ENCODE data around the gene ZIC1.
A peak's percentile ranks its signal among the peaks of the same experiment; 100 is the strongest.

ZIC1 gene

GRCh38 chr3:147411815-147412241 is 2.7 kb downstream of the ZIC1 start:
- DNase-seq = no peak

GRCh38 chr3:147412261-147412916 is 3.2 kb downstream of the ZIC1 start:
- no peak for DNase-seq

- no peak for DNase-seq
Observed at GRCh38 chr3:147412917-147413685, 3.9 kb downstream of the ZIC1 start.

GRCh38 chr3:147413686-147414389 is 4.7 kb downstream of the ZIC1 start:
- DNase-seq = no peak

- no peak for DNase-seq
Observed at GRCh38 chr3:147414390-147415138, 5.4 kb downstream of the ZIC1 start.

GRCh38 chr3:147415286-147415685 is 6.1 kb downstream of the ZIC1 start:
- no peak for DNase-seq

GRCh38 chr3:147415874-147416273 is 6.7 kb downstream of the ZIC1 start:
- DNase-seq = no peak

- no peak for DNase-seq
Observed at GRCh38 chr3:147416931-147417330, 7.8 kb downstream of the ZIC1 start.

- no peak for DNase-seq
Observed at GRCh38 chr3:147417551-147418295, 8.6 kb downstream of the ZIC1 start.

GRCh38 chr3:147418371-147418781 is 9.2 kb downstream of the ZIC1 start:
- DNase-seq = no peak

- DNase-seq = peak; percentile 58
Observed at GRCh38 chr3:147418808-147419701, 9.9 kb downstream of the ZIC1 start.

- no peak for DNase-seq
Observed at GRCh38 chr3:147419781-147420224, 10.6 kb downstream of the ZIC1 start.

GRCh38 chr3:147420353-147421183 is 11.4 kb downstream of the ZIC1 start:
- DNase-seq = no peak

GRCh38 chr3:147421184-147421912 is 12.2 kb downstream of the ZIC1 start:
- DNase-seq = no peak

GRCh38 chr3:147422196-147422595 is 13.0 kb downstream of the ZIC1 start:
- no peak for DNase-seq

GRCh38 chr3:147422601-147423536 is 13.7 kb downstream of the ZIC1 start:
- no peak for DNase-seq

GRCh38 chr3:147423537-147423797 is 14.3 kb downstream of the ZIC1 start:
- DNase-seq = no peak

GRCh38 chr3:147423798-147424580 is 14.8 kb downstream of the ZIC1 start:
- no peak for DNase-seq
